ENCODE results near the gene C1orf116.

DNA sequence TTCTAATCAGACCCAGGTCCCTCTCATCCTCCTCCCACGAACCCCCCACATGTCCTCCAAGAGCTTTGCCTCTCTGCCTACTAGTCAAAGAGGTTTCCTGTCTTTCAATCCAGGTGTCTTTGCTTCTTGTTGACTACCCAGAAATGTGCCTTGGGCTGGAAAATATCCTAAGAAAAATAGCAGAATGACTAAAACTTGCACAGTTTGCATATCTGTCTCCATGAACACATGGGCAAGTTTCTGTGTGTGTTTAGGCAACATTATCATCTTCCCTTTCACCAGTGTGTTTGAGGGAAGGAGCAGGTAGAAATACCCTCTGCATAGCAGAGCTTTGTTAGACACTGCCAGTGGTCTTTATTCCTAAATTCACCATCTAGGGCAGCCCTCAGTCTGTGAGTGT, 1.5 kb downstream of the C1orf116 start:
- no peak for TF ChIP-seq POLR2AphosphoS5 (IDR thresholded peaks at IDR 0.05; ENCODE audit: low read depth, low read length)
- TF ChIP-seq, protein P1, sequence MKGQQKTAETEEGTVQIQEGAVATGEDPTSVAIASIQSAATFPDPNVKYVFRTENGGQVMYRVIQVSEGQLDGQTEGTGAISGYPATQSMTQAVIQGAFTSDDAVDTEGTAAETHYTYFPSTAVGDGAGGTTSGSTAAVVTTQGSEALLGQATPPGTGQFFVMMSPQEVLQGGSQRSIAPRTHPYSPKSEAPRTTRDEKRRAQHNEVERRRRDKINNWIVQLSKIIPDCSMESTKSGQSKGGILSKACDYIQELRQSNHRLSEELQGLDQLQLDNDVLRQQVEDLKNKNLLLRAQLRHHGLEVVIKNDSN (IDR thresholded peaks at IDR 0.05; ENCODE audit: borderline replicate concordance, low read depth) = no peak
- TF ChIP-seq, protein P2, sequence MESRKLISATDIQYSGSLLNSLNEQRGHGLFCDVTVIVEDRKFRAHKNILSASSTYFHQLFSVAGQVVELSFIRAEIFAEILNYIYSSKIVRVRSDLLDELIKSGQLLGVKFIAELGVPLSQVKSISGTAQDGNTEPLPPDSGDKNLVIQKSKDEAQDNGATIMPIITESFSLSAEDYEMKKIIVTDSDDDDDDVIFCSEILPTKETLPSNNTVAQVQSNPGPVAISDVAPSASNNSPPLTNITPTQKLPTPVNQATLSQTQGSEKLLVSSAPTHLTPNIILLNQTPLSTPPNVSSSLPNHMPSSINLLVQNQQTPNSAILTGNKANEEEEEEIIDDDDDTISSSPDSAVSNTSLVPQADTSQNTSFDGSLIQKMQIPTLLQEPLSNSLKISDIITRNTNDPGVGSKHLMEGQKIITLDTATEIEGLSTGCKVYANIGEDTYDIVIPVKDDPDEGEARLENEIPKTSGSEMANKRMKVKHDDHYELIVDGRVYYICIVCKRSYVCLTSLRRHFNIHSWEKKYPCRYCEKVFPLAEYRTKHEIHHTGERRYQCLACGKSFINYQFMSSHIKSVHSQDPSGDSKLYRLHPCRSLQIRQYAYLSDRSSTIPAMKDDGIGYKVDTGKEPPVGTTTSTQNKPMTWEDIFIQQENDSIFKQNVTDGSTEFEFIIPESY (IDR thresholded peaks at IDR 0.05; ENCODE audit: borderline replicate concordance, low read depth) = no peak
- no peak for TF ChIP-seq REST (IDR thresholded peaks at IDR 0.05; ENCODE audit: low read depth, low read length)
- TF ChIP-seq MAX (IDR thresholded peaks at IDR 0.05; ENCODE audit: low read depth) = no peak
- TF ChIP-seq, protein P3, sequence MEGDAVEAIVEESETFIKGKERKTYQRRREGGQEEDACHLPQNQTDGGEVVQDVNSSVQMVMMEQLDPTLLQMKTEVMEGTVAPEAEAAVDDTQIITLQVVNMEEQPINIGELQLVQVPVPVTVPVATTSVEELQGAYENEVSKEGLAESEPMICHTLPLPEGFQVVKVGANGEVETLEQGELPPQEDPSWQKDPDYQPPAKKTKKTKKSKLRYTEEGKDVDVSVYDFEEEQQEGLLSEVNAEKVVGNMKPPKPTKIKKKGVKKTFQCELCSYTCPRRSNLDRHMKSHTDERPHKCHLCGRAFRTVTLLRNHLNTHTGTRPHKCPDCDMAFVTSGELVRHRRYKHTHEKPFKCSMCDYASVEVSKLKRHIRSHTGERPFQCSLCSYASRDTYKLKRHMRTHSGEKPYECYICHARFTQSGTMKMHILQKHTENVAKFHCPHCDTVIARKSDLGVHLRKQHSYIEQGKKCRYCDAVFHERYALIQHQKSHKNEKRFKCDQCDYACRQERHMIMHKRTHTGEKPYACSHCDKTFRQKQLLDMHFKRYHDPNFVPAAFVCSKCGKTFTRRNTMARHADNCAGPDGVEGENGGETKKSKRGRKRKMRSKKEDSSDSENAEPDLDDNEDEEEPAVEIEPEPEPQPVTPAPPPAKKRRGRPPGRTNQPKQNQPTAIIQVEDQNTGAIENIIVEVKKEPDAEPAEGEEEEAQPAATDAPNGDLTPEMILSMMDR (IDR thresholded peaks at IDR 0.05) = no peak
- no peak for TF ChIP-seq RFX5 (IDR thresholded peaks at IDR 0.05; ENCODE audit: low read length)
- TF ChIP-seq YY1 (IDR thresholded peaks at IDR 0.05; ENCODE audit: low read depth) = no peak
- TF ChIP-seq RCOR1 (IDR thresholded peaks at IDR 0.05; ENCODE audit: low read length) = no peak
- no peak for TF ChIP-seq SMC3 (IDR thresholded peaks at IDR 0.05; ENCODE audit: low read depth, low read length)
- no peak for TF ChIP-seq EZH2phosphoT487 (IDR thresholded peaks at IDR 0.05; ENCODE audit: borderline replicate concordance, low read depth)
- no peak for TF ChIP-seq NRF1 (IDR thresholded peaks at IDR 0.05; ENCODE audit: low read depth, low read length)
- no peak for TF ChIP-seq TEAD4 (IDR thresholded peaks at IDR 0.05; ENCODE audit: borderline replicate concordance, insufficient read depth)
- TF ChIP-seq RAD21 (IDR thresholded peaks at IDR 0.05; ENCODE audit: low read length) = no peak

All from SK-N-SH (cell line).